H9 (cell line): ENCODE results near the gene ARL2BP. TPM values are rescaled to one million over a fixed set of nuclear protein-coding genes. Genes with fewer than 3 reads are reported as not detected.

Experiments
- DNase-seq: peaks from one replicate; pipeline ENCODE4 v3.0.0-alpha.2; 2017
- H2AFZ ChIP-seq: one replicate; pipeline ENCODE4 v1.6.1; 2013; ENCODE audit warnings: mild to moderate bottlenecking, low read length, control low read depth, moderate library complexity
- H2AK5ac ChIP-seq: 2 replicates; pipeline ENCODE4 v1.6.1; 2013; ENCODE audit warnings: low read length, control low read depth, mixed read lengths; ENCODE audit not compliant: insufficient read length
- H2BK120ac ChIP-seq: one replicate; pipeline ENCODE4 v1.6.1; 2013; ENCODE audit warnings: low read depth, mild to moderate bottlenecking, low read length, control low read depth, inconsistent platforms; ENCODE audit not compliant: poor library complexity, severe bottlenecking
- H2BK12ac ChIP-seq: 2 replicates; pipeline ENCODE4 v1.6.1; 2013; ENCODE audit warnings: low read length, control low read depth, mixed read lengths, low read depth; ENCODE audit not compliant: insufficient read length
- H2BK15ac ChIP-seq: 2 replicates; pipeline ENCODE4 v1.6.1; 2013; ENCODE audit warnings: low read depth, low read length, control low read depth
- H2BK20ac ChIP-seq: one replicate; pipeline ENCODE4 v1.6.1; 2013; ENCODE audit warnings: low read depth, mild to moderate bottlenecking, low read length, control low read depth, inconsistent platforms; ENCODE audit not compliant: poor library complexity, severe bottlenecking
- H2BK5ac ChIP-seq: 2 replicates; pipeline ENCODE4 v1.6.1; 2013; ENCODE audit warnings: low read length, control low read depth, mixed read lengths; ENCODE audit not compliant: insufficient read length
- H3K14ac ChIP-seq: 2 replicates; pipeline ENCODE4 v1.6.1; 2013; ENCODE audit warnings: low read length, control low read depth; ENCODE audit not compliant: insufficient read depth
- H3K18ac ChIP-seq: 2 replicates; pipeline ENCODE4 v1.6.1; 2013; ENCODE audit warnings: low read depth, mild to moderate bottlenecking, mixed read lengths, low read length, control low read depth; ENCODE audit not compliant: insufficient read length
- H3K23ac ChIP-seq: 2 replicates; pipeline ENCODE4 v1.6.1; 2013; ENCODE audit warnings: low read length, control low read depth, mixed read lengths, low read depth; ENCODE audit not compliant: insufficient read length
- H3K23me2 ChIP-seq: 2 replicates; pipeline ENCODE4 v1.6.1; 2013; ENCODE audit warnings: low read depth, mild to moderate bottlenecking, mixed read lengths, low read length, control low read depth; ENCODE audit not compliant: insufficient read length, poor library complexity, severe bottlenecking
- H3K27ac ChIP-seq: 2 replicates; pipeline ENCODE4 v1.5.1; 2013; ENCODE audit warnings: low read length, control low read depth, mixed read lengths, low read depth; ENCODE audit not compliant: insufficient read length
- H3K27me3 ChIP-seq: 2 replicates; pipeline ENCODE4 v1.6.1; 2013; ENCODE audit warnings: low read length, control low read depth, inconsistent platforms; ENCODE audit not compliant: insufficient read depth
- H3K4ac ChIP-seq: 2 replicates; pipeline ENCODE4 v1.6.1; 2013; ENCODE audit warnings: low read depth, mild to moderate bottlenecking, control low read depth, inconsistent platforms, low read length, moderate library complexity
- H3K4me1 ChIP-seq: 2 replicates; pipeline ENCODE4 v1.6.1; 2013; ENCODE audit warnings: low read length, control low read depth, inconsistent platforms; ENCODE audit not compliant: insufficient read depth
- H3K4me2 ChIP-seq: 2 replicates; pipeline ENCODE4 v1.6.1; 2013; ENCODE audit warnings: low read length, control low read depth, mixed read lengths; ENCODE audit not compliant: insufficient read length, insufficient read depth
- H3K56ac ChIP-seq: 2 replicates; pipeline ENCODE4 v1.6.1; 2013; ENCODE audit warnings: low read depth, mild to moderate bottlenecking, mixed read lengths, low read length, control low read depth; ENCODE audit not compliant: insufficient read length
- H3K79me1 ChIP-seq: 2 replicates; pipeline ENCODE4 v1.6.1; 2013; ENCODE audit warnings: low read depth, mild to moderate bottlenecking, moderate library complexity, low read length, control low read depth, inconsistent platforms; ENCODE audit not compliant: insufficient read depth, poor library complexity, severe bottlenecking
- H3K79me2 ChIP-seq: 2 replicates; pipeline ENCODE4 v1.6.1; 2013; ENCODE audit warnings: low read length, control low read depth, inconsistent platforms; ENCODE audit not compliant: insufficient read depth
- H3K9ac ChIP-seq: 2 replicates; pipeline ENCODE4 v1.6.1; 2013; ENCODE audit warnings: low read length, control low read depth, mixed read lengths; ENCODE audit not compliant: insufficient read length; ENCODE audit errors: extremely low read depth
- H3K9me3 ChIP-seq: one replicate; pipeline ENCODE4 v1.6.1; 2013; ENCODE audit warnings: low read depth, low read length, inconsistent platforms; ENCODE audit not compliant: control insufficient read depth
- H3T11ph ChIP-seq: one replicate; pipeline ENCODE4 v1.6.1; 2013; ENCODE audit warnings: mild to moderate bottlenecking, low read length, control low read depth, inconsistent platforms
- H4K20me1 ChIP-seq: one replicate; pipeline ENCODE4 v1.6.1; 2013; ENCODE audit not compliant: control insufficient read depth, insufficient read length, insufficient read depth
- H4K5ac ChIP-seq: 2 replicates; pipeline ENCODE4 v1.6.1; 2013; ENCODE audit warnings: low read depth, mild to moderate bottlenecking, mixed read lengths, low read length, control low read depth; ENCODE audit not compliant: insufficient read length
- H4K8ac ChIP-seq: replicated peaks from 2 replicates; pipeline ENCODE4 v1.6.1; 2013; ENCODE audit warnings: low read length, control low read depth, mixed read lengths, low read depth; ENCODE audit not compliant: insufficient read length
- H4K91ac ChIP-seq: 2 replicates; pipeline ENCODE4 v1.6.1; 2013; ENCODE audit warnings: low read depth, mild to moderate bottlenecking, moderate library complexity, mixed read lengths, low read length, control low read depth; ENCODE audit not compliant: insufficient read length
- H3K27ac Mint-ChIP-seq, 3 experiments: 2 replicates in 2 of 3; 3 replicates in 1 of 3; pipeline ENCODE4 v1.8.0; 2020 to 2021; ENCODE audit warnings: mixed read lengths in 3 of 3, mild to moderate bottlenecking in 1 of 3, moderate library complexity in 1 of 3
- H3K27me3 Mint-ChIP-seq: 2 replicates; pipeline ENCODE4 v1.8.0; 2021; ENCODE audit warnings: low read depth, mild to moderate bottlenecking, moderate library complexity, mixed read lengths
- H3K36me3 Mint-ChIP-seq, 3 experiments: 2 replicates in 2 of 3; 3 replicates in 1 of 3; pipeline ENCODE4 v1.8.0; 2020 to 2021; ENCODE audit warnings: low read depth in 3 of 3, mixed read lengths in 3 of 3; ENCODE audit not compliant: insufficient read depth in 1 of 3
- H3K4me1 Mint-ChIP-seq, 2 experiments: 2 replicates each; pipeline ENCODE4 v1.8.0; 2020; ENCODE audit warnings: mixed read lengths in 2 of 2
- H3K4me3 Mint-ChIP-seq, 2 experiments: 2 replicates in 1 of 2; 3 replicates in 1 of 2; pipeline ENCODE4 v1.8.0; 2020 to 2021; ENCODE audit warnings: mild to moderate bottlenecking in 2 of 2, mixed read lengths in 2 of 2, moderate library complexity in 1 of 2
- H3K9me3 Mint-ChIP-seq, 2 experiments: 2 replicates in 1 of 2; 3 replicates in 1 of 2; pipeline ENCODE4 v1.8.0; 2020; ENCODE audit warnings: mild to moderate bottlenecking in 2 of 2, mixed read lengths in 2 of 2, moderate library complexity in 1 of 2
- CTCF ChIP-seq: fragments of 200-600 bp; sonication (generic); conservative IDR thresholded peaks from 3 replicates; pipeline ENCODE4 v1.8.0; 2021; ENCODE audit warnings: antibody characterized with exemption, mild to moderate bottlenecking
- WGBS: extraction: QIAGEN DNeasy Blood & Tissue Kit; methylation state at CpG from one replicate; pipeline ENCODE4 v1.1.7; 2013; ENCODE audit warnings: missing lambda C conversion rate, low lambda C conversion rate, mixed read lengths; ENCODE audit not compliant: insufficient read length; ENCODE audit errors: extremely low coverage; 5-methylcytosine and 5-hydroxymethylcytosine counted together
- total RNA-seq: library from RNA; stranded (reverse); gene quantifications from 2 replicates; pipeline ENCODE4 v1.2.1, GENCODE V29; 2021

The ARL2BP gene
- total RNA-seq, 1 experiment from 2014 or later, result 18.0 TPM

DNA sequence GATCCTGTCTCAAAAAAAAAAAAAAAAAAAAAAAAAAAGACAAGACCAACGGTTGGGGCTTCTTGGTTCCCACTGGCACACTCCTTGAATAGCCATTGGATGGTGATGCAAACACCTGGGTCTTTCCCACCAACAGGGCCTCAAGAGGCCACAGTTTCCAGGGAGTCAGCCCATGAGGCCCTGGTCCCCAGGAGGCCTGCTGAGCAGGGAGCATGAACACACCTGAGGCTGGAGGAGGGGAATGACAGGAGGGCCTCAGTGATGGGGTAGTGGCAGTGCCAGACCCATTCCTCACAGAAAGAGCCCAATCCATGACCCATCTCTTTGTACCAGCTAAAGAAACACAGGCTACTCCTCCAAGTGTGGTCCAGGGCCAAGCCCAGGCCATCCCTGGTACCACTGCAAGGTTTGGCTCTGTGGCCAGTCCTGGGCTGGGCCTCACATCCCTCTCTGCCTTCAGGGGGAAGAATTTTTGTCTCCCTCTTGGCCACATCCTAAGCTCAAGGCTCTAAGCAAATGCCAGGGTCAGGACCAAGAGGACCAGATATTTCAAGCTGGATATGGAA lies 13.9 kb downstream of the ARL2BP start:
- no CpG with 5 or more reads among the region's 1 CpG for WGBS
- H3K4ac ChIP-seq, result no peak overlapping the region
- no peaks in the 10 kb centered on the region for H3K79me2 ChIP-seq

More for the DNA sequence above, 13.9 kb downstream of the ARL2BP start:
- no peak overlapping the region for H2BK120ac ChIP-seq
- H4K91ac ChIP-seq, result no peak overlapping the region
- no peak overlapping the region for H3K4me3 Mint-ChIP-seq
- H3K18ac ChIP-seq, result peak overlapping the region; percentile 25
- no peak overlapping the region for H4K5ac ChIP-seq
- H3K56ac ChIP-seq, result no peak overlapping the region
- peaks cover 15 to 16% of the 10 kb centered on the region in 2 experiments for H3K4me1 Mint-ChIP-seq
- H3K23ac ChIP-seq, result no peak overlapping the region
- H4K8ac ChIP-seq, result no peak overlapping the region
- H3K36me3 Mint-ChIP-seq, result no peaks in the 10 kb centered on the region; a peak in 3 of 7 replicates
- H3K9ac ChIP-seq, result no peak overlapping the region
- no peak overlapping the region for H3K27ac Mint-ChIP-seq
- H2BK5ac ChIP-seq, result no peak overlapping the region
- H3K27me3 ChIP-seq, result no peaks in the 10 kb centered on the region
- H3K79me1 ChIP-seq, result no peaks in the 10 kb centered on the region
- no peaks in the 10 kb centered on the region; the same call in 1 of the 2 replicates for H3K27me3 Mint-ChIP-seq
- H3K14ac ChIP-seq, result no peak overlapping the region
- no peak overlapping the region for H2BK12ac ChIP-seq
- TF ChIP-seq CTCF, result no peak
- peaks cover 3% of the 10 kb centered on the region for H3K4me1 ChIP-seq
- no peak overlapping the region for H3T11ph ChIP-seq
- no peak for DNase-seq
- H3K9me3 ChIP-seq, result no peaks in the 10 kb centered on the region
- no peak overlapping the region for H3K4me2 ChIP-seq
- no peaks in the 10 kb centered on the region for H3K23me2 ChIP-seq
- H2AFZ ChIP-seq, result no peak overlapping the region
- H2BK15ac ChIP-seq, result no peak overlapping the region
- H3K9me3 Mint-ChIP-seq, result no peaks in the 10 kb centered on the region; a peak in 1 of 5 replicates
- H3K27ac ChIP-seq, result no peak overlapping the region
- H2AK5ac ChIP-seq, result no peak overlapping the region
- H4K20me1 ChIP-seq, result no peaks in the 10 kb centered on the region
- H2BK20ac ChIP-seq, result no peak overlapping the region
